HCT116 (cell line): ENCODE data around the gene DUSP18. TPM values are rescaled to one million over a fixed set of nuclear protein-coding genes. Genes with fewer than 3 reads are reported as not detected.

Experiments used
- ATAC-seq: fragments of 200-7000 bp; cut with Tn5 transposase; 2 replicates; pipeline ENCODE4 v1.9.1; 2020; ENCODE audit warnings: mild to moderate bottlenecking, moderate library complexity
- BruUV-seq: library from RNA; stranded (reverse); fragments of 400-500 nt; replicated peaks from 2 replicates; lab custom pipeline; 2021; lab: Mats Ljungman, UMichigan
- CTCF ChIA-PET: fragments of 300-600 bp; sonication (Branson Sonifier 250); formaldehyde crosslinking; loops from one replicate; lab custom pipeline; 2021; ENCODE audit warnings: antibody characterized with exemption; lab: Charles Lee
- POLR2A ChIA-PET: fragments of 300-600, 350-600 bp; sonication (Branson Sonifier 250); formaldehyde crosslinking; loops from one replicate; lab custom pipeline; 2021; ENCODE audit warnings: antibody characterized with exemption; lab: Charles Lee
- RAD21 ChIA-PET, 2 experiments: fragments of 300-600 bp; sonication (Branson Sonifier 250); formaldehyde crosslinking; loops; one replicate each; lab custom pipeline; 2023; ENCODE audit warnings: low total read pairs in 2 of 2; ENCODE audit not compliant: uncharacterized antibody in 2 of 2, unreplicated experiment in 2 of 2, low non-redundant PET in 1 of 2; lab: Charles Lee
- DNase-seq: peaks from one replicate; pipeline ENCODE4 v3.0.0-alpha.2; 2010; ENCODE audit warnings: low read depth, low spot score
- H2AFZ ChIP-seq: fragments of 200-600 bp; shearing (Covaris generic), sonication (generic); 2 replicates; pipeline ENCODE4 v1.6.1; 2017; ENCODE audit warnings: low read depth, mixed run types, mixed read lengths, antibody characterized with exemption, low read length; ENCODE audit not compliant: poor library complexity, severe bottlenecking
- H3K27ac ChIP-seq: 2 replicates; pipeline ENCODE4 v1.5.1; 2012; ENCODE audit warnings: low read depth, low read length
- H3K27me3 ChIP-seq: fragments of 200-600 bp; sonication (generic); 2 replicates; pipeline ENCODE4 v1.6.1; 2016; ENCODE audit warnings: mixed run types, low read length, mixed read lengths; ENCODE audit not compliant: insufficient read depth
- H3K36me3 ChIP-seq, 2 experiments: fragments of 200-500 bp in 1 of 2; fragments of 200-600 bp in 1 of 2; sonication (Bioruptor generic) in 1 of 2; sonication (generic) in 1 of 2; 2 replicates each; pipeline versions ENCODE4 v1.5.1 to v1.6.1; 2014 to 2016; ENCODE audit warnings: low read length in 2 of 2, inconsistent platforms in 1 of 2, mixed read lengths in 1 of 2, mixed run types in 1 of 2; ENCODE audit not compliant: insufficient read depth in 2 of 2, control insufficient read depth in 1 of 2
- H3K4me1 ChIP-seq, 2 experiments: fragments of 200-600 bp in 1 of 2; sonication (generic) in 1 of 2; 2 replicates each; pipeline versions ENCODE4 v1.5.1 to v1.6.1; 2012 to 2017; ENCODE audit warnings: low read length in 2 of 2, inconsistent platforms in 1 of 2, mild to moderate bottlenecking in 1 of 2, mixed read lengths in 1 of 2, mixed run types in 1 of 2, moderate library complexity in 1 of 2; ENCODE audit not compliant: insufficient read depth in 2 of 2, control insufficient read depth in 1 of 2
- H3K4me2 ChIP-seq: fragments of 200-600 bp; sonication (generic); 2 replicates; pipeline ENCODE4 v1.6.1; 2017; ENCODE audit warnings: mixed run types, low read length, mixed read lengths
- H3K4me3 ChIP-seq, 2 experiments: fragments of 200-600 bp in 1 of 2; sonication (generic) in 1 of 2; replicated peaks in 1 of 2; 2 replicates each; pipeline ENCODE4 v1.5.1; 2011 to 2016; ENCODE audit warnings: low read length in 2 of 2, control low read depth in 1 of 2, low read depth in 1 of 2, mild to moderate bottlenecking in 1 of 2, mixed read lengths in 1 of 2, mixed run types in 1 of 2
- H3K79me2 ChIP-seq: fragments of 200-600 bp; sonication (generic); 2 replicates; pipeline ENCODE4 v1.6.1; 2017; ENCODE audit warnings: mild to moderate bottlenecking, mixed run types, low read length, moderate library complexity, mixed read lengths; ENCODE audit not compliant: insufficient read depth
- H3K9ac ChIP-seq: fragments of 200-600 bp; sonication (generic); 2 replicates; pipeline ENCODE4 v1.6.1; 2016; ENCODE audit warnings: low read length, mixed read lengths
- H3K9me2 ChIP-seq: fragments of 200-600 bp; sonication (generic), shearing (Covaris generic); 2 replicates; pipeline ENCODE4 v1.6.1; 2017; ENCODE audit warnings: mixed run types, mild to moderate bottlenecking, moderate library complexity; ENCODE audit not compliant: insufficient read depth
- H3K9me3 ChIP-seq, 2 experiments: fragments of 200-500 bp in 1 of 2; fragments of 200-600 bp in 1 of 2; sonication (Bioruptor generic) in 1 of 2; sonication (generic) in 1 of 2; 2 replicates each; pipeline ENCODE4 v1.6.1; 2014 to 2017; ENCODE audit warnings: low read length in 2 of 2, mixed read lengths in 2 of 2, inconsistent platforms in 1 of 2, low read depth in 1 of 2, mild to moderate bottlenecking in 1 of 2, mixed run types in 1 of 2, moderate library complexity in 1 of 2; ENCODE audit not compliant: control insufficient read depth in 1 of 2, insufficient read depth in 1 of 2
- H4K20me1 ChIP-seq: fragments of 200-600 bp; sonication (generic), shearing (Covaris generic); 2 replicates; pipeline ENCODE4 v1.6.1; 2017; ENCODE audit warnings: mixed run types, mild to moderate bottlenecking, moderate library complexity; ENCODE audit not compliant: insufficient read depth
- CBX3 ChIP-seq: IDR thresholded peaks from 2 replicates; pipeline ENCODE4 v1.6.1; 2012; ENCODE audit warnings: low read depth
- CEBPB ChIP-seq: IDR thresholded peaks from 2 replicates; pipeline ENCODE4 v1.6.1; 2012; ENCODE audit warnings: low read depth
- EZH2 ChIP-seq: fragments of 200-600 bp; sonication (generic); IDR thresholded peaks from 2 replicates; pipeline ENCODE4 v1.6.1; 2017; ENCODE audit warnings: antibody characterized with exemption, mixed run types
- EZH2phosphoT487 ChIP-seq: fragments of 200-600 bp; IDR thresholded peaks from 2 replicates; pipeline ENCODE4 v1.6.1; 2018; ENCODE audit warnings: antibody characterized with exemption, borderline replicate concordance
- FOSL1 ChIP-seq: IDR thresholded peaks from 2 replicates; pipeline ENCODE4 v1.6.1; 2012; ENCODE audit warnings: low read depth
- JUND ChIP-seq: IDR thresholded peaks from 2 replicates; pipeline ENCODE4 v1.6.1; 2012
- POLR2AphosphoS5 ChIP-seq: IDR thresholded peaks from 2 replicates; pipeline ENCODE4 v1.6.1; 2011; ENCODE audit warnings: mild to moderate bottlenecking, low read depth, low read length, moderate library complexity
- RAD21 ChIP-seq: IDR thresholded peaks from 2 replicates; pipeline ENCODE4 v1.6.1; 2012; ENCODE audit warnings: low read depth, mild to moderate bottlenecking
- SIN3A ChIP-seq: IDR thresholded peaks from 2 replicates; pipeline ENCODE4 v1.6.1; 2012; ENCODE audit warnings: low read depth
- SP1 ChIP-seq: IDR thresholded peaks from 2 replicates; pipeline ENCODE4 v1.6.1; 2012; ENCODE audit warnings: low read depth
- SRF ChIP-seq: IDR thresholded peaks from 2 replicates; pipeline ENCODE4 v1.6.1; 2012; ENCODE audit warnings: low read depth
- TCF7L2 ChIP-seq: IDR thresholded peaks from 2 replicates; pipeline ENCODE4 v1.7.0; 2011; ENCODE audit warnings: borderline replicate concordance, inconsistent platforms; ENCODE audit not compliant: insufficient read depth, insufficient read length; ENCODE audit errors: extremely low read depth
- YY1 ChIP-seq: IDR thresholded peaks from 2 replicates; pipeline ENCODE4 v1.6.1; 2011; ENCODE audit warnings: low read length, low read depth, moderate library complexity, mild to moderate bottlenecking; ENCODE audit not compliant: insufficient replicate concordance; ENCODE audit errors: extremely low read depth
- ZFX ChIP-seq: fragments of 450-650 bp; IDR thresholded peaks from 2 replicates; pipeline ENCODE4 v1.6.1; 2017
- ZNF274 ChIP-seq: fragments of 200-500 bp; sonication (Bioruptor generic); IDR thresholded peaks from 2 replicates; pipeline ENCODE4 v1.6.1; 2014; ENCODE audit warnings: mild to moderate bottlenecking, low read depth, low read length, inconsistent platforms
- intact Hi-C: fragments of 100-400 bp; cut with micrococcal nuclease; formaldehyde crosslinking; loops from 2 replicates; pipeline ENCODE4 v1.10.0; 2022
- total RNA-seq: library from RNA; stranded (reverse); gene quantifications from one replicate; pipeline ENCODE4 v1.2.1, GENCODE V29; 2021; ENCODE audit not compliant: unreplicated experiment
- TF ChIP-seq, protein P1 (sequence below), 3 experiments: fragments of 200-600 bp in 1 of 3; sonication (generic) in 1 of 3; IDR thresholded peaks in 2 of 3; conservative IDR thresholded peaks in 1 of 3; 2 replicates each; pipeline ENCODE4 v1.5.1; 2012 to 2017; ENCODE audit warnings: low read depth in 2 of 3, low read length in 2 of 3, antibody characterized with exemption in 1 of 3, borderline replicate concordance in 1 of 3, control low read depth in 1 of 3, mild to moderate bottlenecking in 1 of 3, mixed read lengths in 1 of 3, mixed run types in 1 of 3, moderate library complexity in 1 of 3; ENCODE audit not compliant: insufficient read depth in 1 of 3
- TF ChIP-seq, protein P2 (sequence below): IDR thresholded peaks from 2 replicates; pipeline ENCODE4 v1.6.1; 2012
- TF ChIP-seq, protein P3 (sequence below): IDR thresholded peaks from 2 replicates; pipeline ENCODE4 v1.6.1; 2012; ENCODE audit warnings: low read depth
- TF ChIP-seq, protein P4 (sequence below): IDR thresholded peaks from 2 replicates; pipeline ENCODE4 v1.6.1; 2011; ENCODE audit warnings: mild to moderate bottlenecking, low read length, moderate library complexity; ENCODE audit not compliant: insufficient replicate concordance; ENCODE audit errors: extremely low read depth
- TF ChIP-seq, protein P5 (sequence below): IDR thresholded peaks from 2 replicates; pipeline ENCODE4 v1.6.1; 2012

Gene DUSP18
- total RNA-seq, 1 experiment from 2014 or later: 9.7 TPM

DNA sequence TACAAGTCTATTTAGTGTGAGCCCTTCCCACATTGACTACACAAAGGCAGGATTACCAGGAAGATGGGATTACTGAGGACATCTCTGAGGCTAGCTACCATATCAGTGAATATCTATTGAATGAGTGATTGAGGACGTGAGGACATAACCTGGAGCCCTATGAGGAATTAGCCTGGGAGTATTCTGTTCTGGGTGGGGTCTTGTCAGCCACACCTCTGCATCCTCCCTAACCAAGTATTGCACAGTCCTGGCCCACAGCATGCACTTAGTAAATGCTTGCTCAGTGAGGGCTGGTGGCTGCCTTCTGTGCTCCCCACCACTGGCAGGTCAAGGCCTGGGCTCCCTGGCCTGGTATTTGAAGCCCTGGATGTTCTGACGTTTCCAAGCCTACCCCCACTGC lies 14.8 kb downstream of the DUSP18 start:
- TF ChIP-seq CEBPB (no peak), YY1 (no peak), POLR2AphosphoS5 (no peak), SIN3A (no peak), SP1 (no peak), TCF7L2 (no peak), FOSL1 (no peak), EZH2 (no peak), SRF (no peak), RAD21 (no peak), ZNF274 (no peak), EZH2phosphoT487 (no peak), ZFX (no peak), CBX3 (no peak), JUND (no peak)
- TF ChIP-seq, protein P1, sequence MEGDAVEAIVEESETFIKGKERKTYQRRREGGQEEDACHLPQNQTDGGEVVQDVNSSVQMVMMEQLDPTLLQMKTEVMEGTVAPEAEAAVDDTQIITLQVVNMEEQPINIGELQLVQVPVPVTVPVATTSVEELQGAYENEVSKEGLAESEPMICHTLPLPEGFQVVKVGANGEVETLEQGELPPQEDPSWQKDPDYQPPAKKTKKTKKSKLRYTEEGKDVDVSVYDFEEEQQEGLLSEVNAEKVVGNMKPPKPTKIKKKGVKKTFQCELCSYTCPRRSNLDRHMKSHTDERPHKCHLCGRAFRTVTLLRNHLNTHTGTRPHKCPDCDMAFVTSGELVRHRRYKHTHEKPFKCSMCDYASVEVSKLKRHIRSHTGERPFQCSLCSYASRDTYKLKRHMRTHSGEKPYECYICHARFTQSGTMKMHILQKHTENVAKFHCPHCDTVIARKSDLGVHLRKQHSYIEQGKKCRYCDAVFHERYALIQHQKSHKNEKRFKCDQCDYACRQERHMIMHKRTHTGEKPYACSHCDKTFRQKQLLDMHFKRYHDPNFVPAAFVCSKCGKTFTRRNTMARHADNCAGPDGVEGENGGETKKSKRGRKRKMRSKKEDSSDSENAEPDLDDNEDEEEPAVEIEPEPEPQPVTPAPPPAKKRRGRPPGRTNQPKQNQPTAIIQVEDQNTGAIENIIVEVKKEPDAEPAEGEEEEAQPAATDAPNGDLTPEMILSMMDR (IDR thresholded peaks at IDR 0.05 in 2 of 3, conservative IDR thresholded peaks at IDR 0.05 in 1 of 3; ENCODE audit: borderline replicate concordance in 1 of 3, insufficient read depth in 1 of 3, low read depth in 2 of 3, low read length in 2 of 3): no peak
- TF ChIP-seq, protein P2, sequence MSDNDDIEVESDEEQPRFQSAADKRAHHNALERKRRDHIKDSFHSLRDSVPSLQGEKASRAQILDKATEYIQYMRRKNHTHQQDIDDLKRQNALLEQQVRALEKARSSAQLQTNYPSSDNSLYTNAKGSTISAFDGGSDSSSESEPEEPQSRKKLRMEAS: no peak
- TF ChIP-seq, protein P3, sequence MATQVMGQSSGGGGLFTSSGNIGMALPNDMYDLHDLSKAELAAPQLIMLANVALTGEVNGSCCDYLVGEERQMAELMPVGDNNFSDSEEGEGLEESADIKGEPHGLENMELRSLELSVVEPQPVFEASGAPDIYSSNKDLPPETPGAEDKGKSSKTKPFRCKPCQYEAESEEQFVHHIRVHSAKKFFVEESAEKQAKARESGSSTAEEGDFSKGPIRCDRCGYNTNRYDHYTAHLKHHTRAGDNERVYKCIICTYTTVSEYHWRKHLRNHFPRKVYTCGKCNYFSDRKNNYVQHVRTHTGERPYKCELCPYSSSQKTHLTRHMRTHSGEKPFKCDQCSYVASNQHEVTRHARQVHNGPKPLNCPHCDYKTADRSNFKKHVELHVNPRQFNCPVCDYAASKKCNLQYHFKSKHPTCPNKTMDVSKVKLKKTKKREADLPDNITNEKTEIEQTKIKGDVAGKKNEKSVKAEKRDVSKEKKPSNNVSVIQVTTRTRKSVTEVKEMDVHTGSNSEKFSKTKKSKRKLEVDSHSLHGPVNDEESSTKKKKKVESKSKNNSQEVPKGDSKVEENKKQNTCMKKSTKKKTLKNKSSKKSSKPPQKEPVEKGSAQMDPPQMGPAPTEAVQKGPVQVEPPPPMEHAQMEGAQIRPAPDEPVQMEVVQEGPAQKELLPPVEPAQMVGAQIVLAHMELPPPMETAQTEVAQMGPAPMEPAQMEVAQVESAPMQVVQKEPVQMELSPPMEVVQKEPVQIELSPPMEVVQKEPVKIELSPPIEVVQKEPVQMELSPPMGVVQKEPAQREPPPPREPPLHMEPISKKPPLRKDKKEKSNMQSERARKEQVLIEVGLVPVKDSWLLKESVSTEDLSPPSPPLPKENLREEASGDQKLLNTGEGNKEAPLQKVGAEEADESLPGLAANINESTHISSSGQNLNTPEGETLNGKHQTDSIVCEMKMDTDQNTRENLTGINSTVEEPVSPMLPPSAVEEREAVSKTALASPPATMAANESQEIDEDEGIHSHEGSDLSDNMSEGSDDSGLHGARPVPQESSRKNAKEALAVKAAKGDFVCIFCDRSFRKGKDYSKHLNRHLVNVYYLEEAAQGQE: no peak
- TF ChIP-seq, protein P4, sequence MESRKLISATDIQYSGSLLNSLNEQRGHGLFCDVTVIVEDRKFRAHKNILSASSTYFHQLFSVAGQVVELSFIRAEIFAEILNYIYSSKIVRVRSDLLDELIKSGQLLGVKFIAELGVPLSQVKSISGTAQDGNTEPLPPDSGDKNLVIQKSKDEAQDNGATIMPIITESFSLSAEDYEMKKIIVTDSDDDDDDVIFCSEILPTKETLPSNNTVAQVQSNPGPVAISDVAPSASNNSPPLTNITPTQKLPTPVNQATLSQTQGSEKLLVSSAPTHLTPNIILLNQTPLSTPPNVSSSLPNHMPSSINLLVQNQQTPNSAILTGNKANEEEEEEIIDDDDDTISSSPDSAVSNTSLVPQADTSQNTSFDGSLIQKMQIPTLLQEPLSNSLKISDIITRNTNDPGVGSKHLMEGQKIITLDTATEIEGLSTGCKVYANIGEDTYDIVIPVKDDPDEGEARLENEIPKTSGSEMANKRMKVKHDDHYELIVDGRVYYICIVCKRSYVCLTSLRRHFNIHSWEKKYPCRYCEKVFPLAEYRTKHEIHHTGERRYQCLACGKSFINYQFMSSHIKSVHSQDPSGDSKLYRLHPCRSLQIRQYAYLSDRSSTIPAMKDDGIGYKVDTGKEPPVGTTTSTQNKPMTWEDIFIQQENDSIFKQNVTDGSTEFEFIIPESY: no peak
- TF ChIP-seq, protein P5, sequence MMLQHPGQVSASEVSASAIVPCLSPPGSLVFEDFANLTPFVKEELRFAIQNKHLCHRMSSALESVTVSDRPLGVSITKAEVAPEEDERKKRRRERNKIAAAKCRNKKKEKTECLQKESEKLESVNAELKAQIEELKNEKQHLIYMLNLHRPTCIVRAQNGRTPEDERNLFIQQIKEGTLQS: no peak
- H4K20me1 ChIP-seq: no peaks in the 10 kb centered on the region
- DNase-seq (no peak), ATAC-seq (no peak)
- no peaks in the 10 kb centered on the region for H3K9me3 ChIP-seq
- no peak overlapping the region for H3K9ac ChIP-seq
- no TSS peak for BruUV-seq
- H3K4me1 ChIP-seq: peaks cover 18 to 30% of the 10 kb centered on the region in 2 experiments
- H3K4me2 ChIP-seq: no peak overlapping the region
- H3K36me3 ChIP-seq: no peaks in the 10 kb centered on the region
- no peaks in the 10 kb centered on the region for H3K9me2 ChIP-seq
- H3K4me3 ChIP-seq: no peak overlapping the region
- H3K27me3 ChIP-seq: no peaks in the 10 kb centered on the region
- ChIA-PET POLR2A (no interaction called here), RAD21 (no interaction called here), CTCF (no interaction called here)
- H3K27ac ChIP-seq: no peak overlapping the region
- H3K79me2 ChIP-seq: no peaks in the 10 kb centered on the region
- no peak overlapping the region for H2AFZ ChIP-seq
- intact Hi-C loops: no loop called here
